ENCODE measurements around the gene RIMS4.
"Not testable (repeated sequence)": the region's sequence is repeated elsewhere in the genome, so short reads cannot be mapped to it uniquely, and the experiment has no call there.

The RIMS4 gene

GRCh38 chr20:44829688-44830087, 19.3 kb upstream of the RIMS4 start:
- DNase-seq: no peak

DNA sequence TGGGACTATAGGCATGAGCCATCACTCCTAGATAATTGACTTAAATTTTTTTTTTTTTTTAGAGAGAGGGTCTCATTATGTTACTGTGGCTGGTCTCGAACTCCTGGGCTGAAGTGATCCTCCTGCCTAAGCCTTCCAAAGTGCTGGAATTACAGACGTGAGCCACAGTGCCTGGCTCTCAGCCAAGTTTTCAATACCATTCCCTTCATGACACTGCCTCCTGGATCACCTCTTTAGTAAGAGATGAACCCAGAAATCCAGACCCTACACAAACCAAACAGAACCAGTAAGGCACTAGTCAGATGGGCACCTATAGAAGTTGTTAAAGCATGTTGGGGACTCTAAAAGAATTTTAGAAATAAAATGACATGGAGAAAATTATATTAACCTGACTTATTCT, 18.3 kb upstream of the RIMS4 start:
- DNase-seq: no peak

DNA sequence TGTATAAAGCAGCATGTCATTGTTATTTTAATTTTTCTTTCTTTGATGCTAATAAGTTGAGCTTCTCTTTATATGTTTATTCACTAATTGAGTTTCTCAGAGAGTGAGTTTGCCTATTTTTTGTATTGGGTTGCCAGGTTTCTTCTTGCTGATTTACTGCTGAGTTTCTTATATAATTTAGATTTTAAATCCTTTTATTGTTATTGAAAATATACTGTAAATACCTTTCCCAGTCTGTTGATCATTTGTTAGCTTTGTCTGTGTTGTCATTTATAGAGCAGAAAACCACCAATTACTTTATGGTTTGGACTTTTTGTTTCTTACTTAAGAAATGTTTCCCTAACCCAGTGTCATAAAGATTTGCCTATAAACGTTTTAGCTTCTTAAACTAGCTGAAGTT, 17.1 kb upstream of the RIMS4 start:
- DNase-seq: no peak

DNA sequence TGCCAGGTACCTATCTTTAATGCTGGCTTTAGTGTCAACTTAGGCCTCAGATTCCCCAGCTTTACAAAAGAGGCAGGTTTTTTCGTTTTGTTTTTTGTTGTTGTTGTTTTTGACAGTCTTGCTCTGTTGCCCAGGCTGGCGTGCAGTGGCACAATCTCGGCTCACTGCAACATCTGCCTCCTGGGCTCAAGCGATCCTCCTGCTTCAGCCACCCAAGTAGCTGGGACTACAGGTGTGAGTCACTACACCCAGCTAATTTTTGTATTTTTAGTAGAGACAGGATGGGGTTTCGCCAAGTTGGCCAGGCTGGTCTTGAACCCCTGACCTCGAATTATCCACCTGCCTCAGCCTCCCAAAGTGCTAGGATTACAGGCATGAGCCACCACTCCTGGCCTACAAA, 11.2 kb upstream of the RIMS4 start:
- not testable (repeated sequence) for DNase-seq

GRCh38 chr20:44819936-44820335, 9.6 kb upstream of the RIMS4 start:
- DNase-seq: no peak

- no peak for DNase-seq
These were observed 7.0 kb upstream of the RIMS4 start for GRCh38 chr20:44817143-44817910.

DNA sequence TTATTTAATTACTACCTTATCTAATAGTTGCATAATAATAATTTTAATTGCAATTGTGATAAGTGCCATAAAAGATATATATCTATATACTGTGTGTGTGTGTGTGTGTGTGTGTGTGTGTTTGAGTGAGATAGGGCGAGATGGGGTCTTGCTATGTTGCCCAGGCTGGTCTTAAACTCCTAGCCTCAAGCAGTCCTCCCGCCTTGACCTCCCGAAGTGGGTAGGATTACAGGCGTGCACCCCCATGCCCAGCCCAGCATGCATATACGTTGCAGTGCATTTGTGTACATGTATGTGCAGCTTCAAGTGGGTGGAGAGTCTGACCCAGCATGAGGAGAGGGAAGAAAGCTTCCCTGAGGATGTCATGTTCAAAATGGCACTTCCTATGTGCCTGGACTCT, 4.6 kb upstream of the RIMS4 start:
- no peak for DNase-seq

DNA sequence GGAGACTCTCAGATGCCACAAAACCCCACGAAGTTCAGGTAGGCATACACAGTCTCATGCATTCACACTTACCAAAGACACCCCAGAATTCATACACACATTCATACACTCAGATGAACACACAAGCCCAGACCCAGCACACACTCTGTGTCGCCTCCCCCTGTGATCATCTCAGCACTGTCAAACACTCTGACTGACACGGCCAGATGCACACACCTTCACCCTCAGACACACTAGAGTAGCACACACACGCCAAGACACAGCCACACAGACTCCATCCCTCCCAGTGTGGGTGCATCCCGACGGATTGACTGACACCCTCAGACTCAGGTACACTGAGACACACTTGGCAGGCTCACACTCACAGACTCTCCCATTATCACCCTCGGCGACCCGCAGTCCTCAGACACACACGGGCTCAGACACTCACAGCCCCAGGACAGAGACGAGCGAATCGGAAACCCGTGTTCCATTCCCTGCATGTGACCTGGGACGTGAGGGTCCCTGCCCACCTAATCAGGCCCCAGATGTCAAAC, 872 bp upstream of the RIMS4 start:
- DNase-seq: no peak

- DNase-seq: no peak
These were observed 320 bp downstream of the RIMS4 start for GRCh38 chr20:44810061-44810390.

DNA sequence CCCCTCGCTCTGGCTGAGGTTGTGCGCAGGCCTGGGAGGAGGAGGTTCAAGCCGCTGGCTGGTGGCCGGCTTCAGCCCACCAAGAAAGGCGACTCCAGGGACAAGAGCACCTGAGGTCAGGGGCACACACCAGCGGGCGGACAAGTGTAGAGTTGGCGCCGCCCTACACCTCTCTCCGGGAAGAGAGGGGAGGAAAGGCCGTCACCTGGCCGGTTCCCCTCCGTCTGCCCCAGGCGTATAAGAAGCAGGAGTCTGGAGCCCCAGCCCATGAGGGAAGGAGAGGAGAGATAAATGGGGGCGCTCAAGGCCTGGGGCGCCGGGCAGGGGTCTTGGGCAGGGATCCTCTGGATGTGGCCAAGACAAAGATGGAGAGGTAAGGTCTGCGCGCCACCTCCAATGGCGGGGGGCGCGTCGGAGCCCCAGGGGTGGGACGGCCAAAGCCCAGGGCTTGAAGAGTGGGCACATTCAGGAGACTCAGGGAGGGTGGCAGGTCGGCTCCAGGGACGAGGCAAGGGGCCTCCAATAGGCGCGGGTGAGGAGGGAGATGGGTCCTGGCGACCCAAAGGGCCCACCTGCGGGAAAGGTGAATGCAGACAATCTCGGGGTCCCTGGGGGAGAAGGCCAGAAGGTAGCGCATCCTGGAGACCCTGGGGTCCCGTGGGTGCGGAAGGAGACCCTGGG, 826 bp downstream of the RIMS4 start:
- no peak for DNase-seq

- no peak for DNase-seq
These were observed 2.7 kb downstream of the RIMS4 start for GRCh38 chr20:44807684-44808056.

DNA sequence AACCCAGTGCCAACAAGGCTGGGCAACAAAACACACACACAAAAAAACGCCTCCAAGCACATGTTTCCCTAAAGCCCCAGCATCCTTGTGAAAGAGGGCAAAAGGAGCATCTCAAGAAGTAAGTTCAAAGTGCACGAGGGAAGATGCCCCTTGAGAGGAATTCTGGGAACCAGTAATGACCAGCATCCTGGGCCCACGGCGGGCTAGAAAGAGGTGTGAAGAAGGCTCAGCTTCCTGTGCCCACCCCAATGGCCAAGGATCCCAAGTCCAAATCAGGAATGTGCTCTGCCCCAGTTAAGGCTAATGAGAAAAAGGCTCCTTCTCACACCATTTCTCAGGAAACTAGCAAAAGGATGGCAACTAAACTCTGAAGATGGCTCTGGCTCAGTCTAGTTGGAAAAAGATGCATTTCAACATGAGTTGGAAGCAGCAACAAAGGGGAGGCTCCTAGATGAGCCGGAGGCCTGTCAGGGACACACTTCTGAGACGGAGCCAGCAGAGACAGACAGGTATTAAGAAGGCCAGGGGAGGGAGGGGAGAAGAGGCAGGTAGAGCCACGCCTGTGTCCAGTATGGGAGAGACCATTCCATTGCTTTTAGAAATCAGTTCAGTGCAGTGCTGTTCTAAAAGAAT, 3.2 kb downstream of the RIMS4 start:
- DNase-seq: no peak

DNA sequence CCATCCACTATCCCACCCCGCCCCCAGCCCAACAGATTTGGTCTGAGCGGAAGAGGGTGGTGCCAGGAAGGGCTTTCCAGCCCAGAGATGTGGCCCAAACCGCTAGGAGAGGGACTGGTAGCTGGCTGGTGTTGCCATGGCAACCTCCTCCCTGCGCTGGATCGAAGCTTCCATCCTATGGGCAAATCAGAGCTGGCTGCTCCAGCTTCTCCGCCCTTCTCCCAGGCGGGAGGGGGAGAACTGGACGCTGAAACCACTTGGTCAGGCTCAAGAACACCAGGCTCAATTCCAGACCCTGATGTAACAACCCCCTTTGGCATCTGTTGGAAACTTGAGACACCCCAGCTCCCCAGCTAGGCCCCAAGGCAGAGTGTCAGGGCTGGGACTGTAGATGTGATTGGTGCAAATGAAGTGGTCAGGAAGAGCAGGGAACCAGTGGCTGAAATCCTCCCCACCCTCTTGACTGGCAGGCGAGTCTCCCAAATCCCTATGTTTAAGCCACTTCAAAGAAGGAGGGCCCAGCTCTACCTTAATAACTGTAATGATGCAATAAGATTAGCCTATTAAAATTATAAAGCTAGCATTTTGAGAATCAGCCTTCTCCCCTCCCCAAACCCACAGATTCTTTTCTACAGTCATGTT, 4.2 kb downstream of the RIMS4 start:
- no peak for DNase-seq

DNA sequence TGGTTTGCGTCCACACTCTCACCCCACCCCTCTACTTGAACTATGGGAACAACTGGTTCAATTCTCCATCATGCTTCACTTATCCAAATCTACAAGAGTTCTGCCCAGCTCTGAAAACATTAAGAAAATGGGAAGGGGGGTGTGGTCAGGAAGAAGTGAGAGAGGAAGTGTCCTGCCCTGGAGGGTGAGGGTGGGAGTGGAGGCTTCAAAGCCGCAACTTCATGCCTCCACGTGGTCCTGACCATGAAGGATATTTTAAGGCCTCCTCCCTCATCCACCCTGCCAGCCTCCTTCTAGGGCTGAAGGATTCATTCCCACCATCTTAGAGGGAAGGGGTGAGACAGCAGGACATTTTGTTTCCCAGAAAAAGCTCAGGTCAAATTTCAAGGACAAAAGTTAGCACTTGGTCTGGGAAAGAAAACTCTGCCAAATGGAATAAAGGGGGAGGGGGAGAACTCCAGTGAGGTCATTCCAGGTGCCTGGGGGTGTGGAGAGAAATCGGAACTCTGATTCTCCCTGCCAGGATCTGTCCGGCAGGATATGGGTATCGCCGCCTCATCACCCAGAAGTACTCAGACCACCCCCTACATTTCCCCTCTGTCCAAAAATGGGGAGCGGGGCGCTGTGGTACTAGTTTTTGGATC, 4.9 kb downstream of the RIMS4 start:
- DNase-seq: no peak

- DNase-seq: no peak
These were observed 6.9 kb downstream of the RIMS4 start for GRCh38 chr20:44803383-44803941.

DNA sequence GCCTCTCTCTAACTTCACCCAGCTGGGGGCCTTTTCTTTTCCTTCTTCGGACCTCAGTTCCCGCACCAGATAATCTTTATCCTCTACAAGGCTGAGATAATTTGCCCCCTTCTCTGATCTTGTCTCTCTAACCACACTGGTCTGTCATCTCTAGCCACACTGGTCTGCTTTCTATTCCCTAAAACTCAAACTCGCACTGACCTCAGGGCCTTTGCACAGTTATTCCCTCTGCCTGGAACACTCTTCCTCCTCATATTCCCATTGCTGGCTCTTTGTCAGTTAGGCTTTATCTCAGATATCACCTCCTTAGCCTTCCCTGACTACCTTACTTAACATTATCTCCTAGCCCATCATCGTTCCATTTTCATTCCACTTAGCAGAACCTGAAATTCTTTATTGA, 7.6 kb downstream of the RIMS4 start:
- no peak for DNase-seq

- no peak for DNase-seq
These were observed 9.8 kb downstream of the RIMS4 start for GRCh38 chr20:44800391-44801046.

DNA sequence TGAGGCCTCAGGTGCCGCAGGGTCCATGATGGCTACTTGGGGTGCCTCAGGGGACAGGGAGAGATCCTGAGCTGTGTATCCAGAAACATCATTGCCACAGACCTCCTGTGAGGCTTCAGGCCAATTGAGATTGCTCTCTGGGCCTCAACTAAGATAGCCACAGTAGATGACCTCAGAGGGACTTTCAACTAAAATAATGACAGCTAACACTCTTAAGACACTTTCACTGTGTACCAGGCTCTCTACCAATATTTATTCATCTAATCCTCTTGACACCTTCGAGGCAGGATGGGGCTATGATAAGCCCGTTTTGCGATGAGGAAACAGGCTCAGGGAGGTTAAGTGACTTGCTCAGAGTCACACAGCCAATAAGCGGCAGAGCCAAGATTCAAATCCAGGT, 10.7 kb downstream of the RIMS4 start:
- DNase-seq: no peak

- no peak for DNase-seq
These were observed 13.4 kb downstream of the RIMS4 start for GRCh38 chr20:44796758-44797457.

GRCh38 chr20:44796311-44796710, 14.0 kb downstream of the RIMS4 start:
- no peak for DNase-seq

DNA sequence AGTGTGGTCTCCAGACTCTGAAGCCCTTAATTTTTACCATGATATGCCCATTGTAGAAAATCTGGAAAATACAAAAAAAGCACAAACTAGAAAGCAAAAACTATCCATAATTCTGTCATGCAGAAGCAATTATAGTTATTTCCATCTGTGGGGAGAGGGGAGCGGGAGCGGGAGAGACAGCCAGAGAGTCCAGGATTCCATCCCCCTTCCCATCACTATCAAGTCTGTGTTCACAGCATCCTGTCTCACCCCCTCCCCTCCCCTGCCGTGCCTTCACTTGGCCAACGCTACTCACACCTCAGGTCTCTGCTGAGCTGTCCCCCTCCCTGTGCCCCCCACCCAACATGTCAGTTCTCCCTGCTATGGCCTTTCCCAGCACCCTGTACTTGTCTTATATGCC, 14.5 kb downstream of the RIMS4 start:
- no peak for DNase-seq

GRCh38 chr20:44792796-44793195, 17.6 kb downstream of the RIMS4 start:
- DNase-seq: no peak
